SK-N-SH treated with all-trans-retinoic acid at 6 μM for 48 hours (cell line): Measurements from ENCODE around the gene FOXF1.

Source experiments
- BACH2 ChIP-seq: fragments of 250-450 bp; sonication (Bioruptor Pico); IDR thresholded peaks from 2 replicates; pipeline ENCODE4 v1.9.0; 2021; ENCODE audit warnings: mild to moderate bottlenecking, borderline replicate concordance
- PATZ1 ChIP-seq: fragments of 250-450 bp; sonication (Bioruptor Pico); IDR thresholded peaks from 2 replicates; pipeline ENCODE4 v1.8.0; 2020; ENCODE audit warnings: mild to moderate bottlenecking, moderate library complexity, borderline replicate concordance
- TOX ChIP-seq: fragments of 250-450 bp; sonication (Bioruptor Pico); IDR thresholded peaks from 2 replicates; pipeline ENCODE4 v1.8.0; 2021; ENCODE audit warnings: mild to moderate bottlenecking, moderate library complexity, borderline replicate concordance
- ZFP3 ChIP-seq: fragments of 250-450 bp; sonication (Bioruptor Pico); IDR thresholded peaks from 2 replicates; pipeline ENCODE4 v1.5.0; 2020; ENCODE audit warnings: mild to moderate bottlenecking, moderate library complexity

GRCh38 chr16:86478779-86479178 is 31.5 kb upstream of the FOXF1 start:
- TF ChIP-seq PATZ1 (CRISPR knock-in tag) (no peak), ZFP3 (CRISPR knock-in tag) (no peak), TOX (CRISPR knock-in tag) (no peak), BACH2 (no peak)
